H9 (cell line): ENCODE results near the gene RILP. TPM values are rescaled to one million over a fixed set of nuclear protein-coding genes. Genes with fewer than 3 reads are reported as not detected.

Experiments used
- DNase-seq: peaks from one replicate; pipeline ENCODE4 v3.0.0-alpha.2; 2017
- H2AFZ ChIP-seq: one replicate; pipeline ENCODE4 v1.6.1; 2013; ENCODE audit warnings: mild to moderate bottlenecking, low read length, control low read depth, moderate library complexity
- H2AK5ac ChIP-seq: 2 replicates; pipeline ENCODE4 v1.6.1; 2013; ENCODE audit warnings: low read length, control low read depth, mixed read lengths; ENCODE audit not compliant: insufficient read length
- H2BK120ac ChIP-seq: one replicate; pipeline ENCODE4 v1.6.1; 2013; ENCODE audit warnings: low read depth, mild to moderate bottlenecking, low read length, control low read depth, inconsistent platforms; ENCODE audit not compliant: poor library complexity, severe bottlenecking
- H2BK12ac ChIP-seq: 2 replicates; pipeline ENCODE4 v1.6.1; 2013; ENCODE audit warnings: low read length, control low read depth, mixed read lengths, low read depth; ENCODE audit not compliant: insufficient read length
- H2BK15ac ChIP-seq: 2 replicates; pipeline ENCODE4 v1.6.1; 2013; ENCODE audit warnings: low read depth, low read length, control low read depth
- H2BK20ac ChIP-seq: one replicate; pipeline ENCODE4 v1.6.1; 2013; ENCODE audit warnings: low read depth, mild to moderate bottlenecking, low read length, control low read depth, inconsistent platforms; ENCODE audit not compliant: poor library complexity, severe bottlenecking
- H2BK5ac ChIP-seq: 2 replicates; pipeline ENCODE4 v1.6.1; 2013; ENCODE audit warnings: low read length, control low read depth, mixed read lengths; ENCODE audit not compliant: insufficient read length
- H3K14ac ChIP-seq: 2 replicates; pipeline ENCODE4 v1.6.1; 2013; ENCODE audit warnings: low read length, control low read depth; ENCODE audit not compliant: insufficient read depth
- H3K18ac ChIP-seq: 2 replicates; pipeline ENCODE4 v1.6.1; 2013; ENCODE audit warnings: low read depth, mild to moderate bottlenecking, mixed read lengths, low read length, control low read depth; ENCODE audit not compliant: insufficient read length
- H3K23ac ChIP-seq: 2 replicates; pipeline ENCODE4 v1.6.1; 2013; ENCODE audit warnings: low read length, control low read depth, mixed read lengths, low read depth; ENCODE audit not compliant: insufficient read length
- H3K23me2 ChIP-seq: 2 replicates; pipeline ENCODE4 v1.6.1; 2013; ENCODE audit warnings: low read depth, mild to moderate bottlenecking, mixed read lengths, low read length, control low read depth; ENCODE audit not compliant: insufficient read length, poor library complexity, severe bottlenecking
- H3K27ac ChIP-seq: 2 replicates; pipeline ENCODE4 v1.5.1; 2013; ENCODE audit warnings: low read length, control low read depth, mixed read lengths, low read depth; ENCODE audit not compliant: insufficient read length
- H3K27me3 ChIP-seq: 2 replicates; pipeline ENCODE4 v1.6.1; 2013; ENCODE audit warnings: low read length, control low read depth, inconsistent platforms; ENCODE audit not compliant: insufficient read depth
- H3K4ac ChIP-seq: 2 replicates; pipeline ENCODE4 v1.6.1; 2013; ENCODE audit warnings: low read depth, mild to moderate bottlenecking, control low read depth, inconsistent platforms, low read length, moderate library complexity
- H3K4me1 ChIP-seq: 2 replicates; pipeline ENCODE4 v1.6.1; 2013; ENCODE audit warnings: low read length, control low read depth, inconsistent platforms; ENCODE audit not compliant: insufficient read depth
- H3K4me2 ChIP-seq: 2 replicates; pipeline ENCODE4 v1.6.1; 2013; ENCODE audit warnings: low read length, control low read depth, mixed read lengths; ENCODE audit not compliant: insufficient read length, insufficient read depth
- H3K56ac ChIP-seq: 2 replicates; pipeline ENCODE4 v1.6.1; 2013; ENCODE audit warnings: low read depth, mild to moderate bottlenecking, mixed read lengths, low read length, control low read depth; ENCODE audit not compliant: insufficient read length
- H3K79me1 ChIP-seq: 2 replicates; pipeline ENCODE4 v1.6.1; 2013; ENCODE audit warnings: low read depth, mild to moderate bottlenecking, moderate library complexity, low read length, control low read depth, inconsistent platforms; ENCODE audit not compliant: insufficient read depth, poor library complexity, severe bottlenecking
- H3K79me2 ChIP-seq: 2 replicates; pipeline ENCODE4 v1.6.1; 2013; ENCODE audit warnings: low read length, control low read depth, inconsistent platforms; ENCODE audit not compliant: insufficient read depth
- H3K9ac ChIP-seq: 2 replicates; pipeline ENCODE4 v1.6.1; 2013; ENCODE audit warnings: low read length, control low read depth, mixed read lengths; ENCODE audit not compliant: insufficient read length; ENCODE audit errors: extremely low read depth
- H3K9me3 ChIP-seq: one replicate; pipeline ENCODE4 v1.6.1; 2013; ENCODE audit warnings: low read depth, low read length, inconsistent platforms; ENCODE audit not compliant: control insufficient read depth
- H3T11ph ChIP-seq: one replicate; pipeline ENCODE4 v1.6.1; 2013; ENCODE audit warnings: mild to moderate bottlenecking, low read length, control low read depth, inconsistent platforms
- H4K20me1 ChIP-seq: one replicate; pipeline ENCODE4 v1.6.1; 2013; ENCODE audit not compliant: control insufficient read depth, insufficient read length, insufficient read depth
- H4K5ac ChIP-seq: 2 replicates; pipeline ENCODE4 v1.6.1; 2013; ENCODE audit warnings: low read depth, mild to moderate bottlenecking, mixed read lengths, low read length, control low read depth; ENCODE audit not compliant: insufficient read length
- H4K8ac ChIP-seq: replicated peaks from 2 replicates; pipeline ENCODE4 v1.6.1; 2013; ENCODE audit warnings: low read length, control low read depth, mixed read lengths, low read depth; ENCODE audit not compliant: insufficient read length
- H4K91ac ChIP-seq: 2 replicates; pipeline ENCODE4 v1.6.1; 2013; ENCODE audit warnings: low read depth, mild to moderate bottlenecking, moderate library complexity, mixed read lengths, low read length, control low read depth; ENCODE audit not compliant: insufficient read length
- H3K27ac Mint-ChIP-seq, 3 experiments: 2 replicates in 2 of 3; 3 replicates in 1 of 3; pipeline ENCODE4 v1.8.0; 2020 to 2021; ENCODE audit warnings: mixed read lengths in 3 of 3, mild to moderate bottlenecking in 1 of 3, moderate library complexity in 1 of 3
- H3K27me3 Mint-ChIP-seq: 2 replicates; pipeline ENCODE4 v1.8.0; 2021; ENCODE audit warnings: low read depth, mild to moderate bottlenecking, moderate library complexity, mixed read lengths
- H3K36me3 Mint-ChIP-seq, 3 experiments: 2 replicates in 2 of 3; 3 replicates in 1 of 3; pipeline ENCODE4 v1.8.0; 2020 to 2021; ENCODE audit warnings: low read depth in 3 of 3, mixed read lengths in 3 of 3; ENCODE audit not compliant: insufficient read depth in 1 of 3
- H3K4me1 Mint-ChIP-seq, 2 experiments: 2 replicates each; pipeline ENCODE4 v1.8.0; 2020; ENCODE audit warnings: mixed read lengths in 2 of 2
- H3K4me3 Mint-ChIP-seq, 2 experiments: 2 replicates in 1 of 2; 3 replicates in 1 of 2; pipeline ENCODE4 v1.8.0; 2020 to 2021; ENCODE audit warnings: mild to moderate bottlenecking in 2 of 2, mixed read lengths in 2 of 2, moderate library complexity in 1 of 2
- H3K9me3 Mint-ChIP-seq, 2 experiments: 2 replicates in 1 of 2; 3 replicates in 1 of 2; pipeline ENCODE4 v1.8.0; 2020; ENCODE audit warnings: mild to moderate bottlenecking in 2 of 2, mixed read lengths in 2 of 2, moderate library complexity in 1 of 2
- CTCF ChIP-seq: fragments of 200-600 bp; sonication (generic); conservative IDR thresholded peaks from 3 replicates; pipeline ENCODE4 v1.8.0; 2021; ENCODE audit warnings: antibody characterized with exemption, mild to moderate bottlenecking
- WGBS: extraction: QIAGEN DNeasy Blood & Tissue Kit; methylation state at CpG from one replicate; pipeline ENCODE4 v1.1.7; 2013; ENCODE audit warnings: missing lambda C conversion rate, low lambda C conversion rate, mixed read lengths; ENCODE audit not compliant: insufficient read length; ENCODE audit errors: extremely low coverage; 5-methylcytosine and 5-hydroxymethylcytosine counted together
- total RNA-seq: library from RNA; stranded (reverse); gene quantifications from 2 replicates; pipeline ENCODE4 v1.2.1, GENCODE V29; 2021

The RILP gene
- total RNA-seq, 1 experiment from 2014 or later = 5.4 TPM

GRCh38 chr17:1624650-1625049 lies 25.0 kb downstream of the RILP start:
- Histone ChIP-seq H3K4me2 (no peak overlapping the region), H2BK5ac (no peak overlapping the region), H2BK120ac (no peak overlapping the region), H4K20me1 (no peaks in the 10 kb centered on the region), H2AFZ (no peak overlapping the region), H2BK12ac (no peak overlapping the region), H2BK15ac (no peak overlapping the region), H3K14ac (no peak overlapping the region; the same call in 1 of the 2 replicates), H3K18ac (no peak overlapping the region), H3K56ac (no peak overlapping the region), H3K79me1 (no peaks in the 10 kb centered on the region), H3T11ph (no peak overlapping the region), H3K79me2 (no peaks in the 10 kb centered on the region; the same call in 1 of the 2 replicates), H4K91ac (no peak overlapping the region), H4K8ac (no peak overlapping the region), H3K27me3 (no peaks in the 10 kb centered on the region), H3K23me2 (peaks cover 14% of the 10 kb centered on the region), H4K5ac (no peak overlapping the region), H3K4ac (no peak overlapping the region), H3K27ac (no peak overlapping the region), H3K9ac (no peak overlapping the region), H2BK20ac (no peak overlapping the region), H3K9me3 (no peaks in the 10 kb centered on the region), H3K23ac (no peak overlapping the region), H3K4me1 (no peaks in the 10 kb centered on the region; the same call in 1 of the 2 replicates), H2AK5ac (no peak overlapping the region)
- Mint-ChIP-seq H3K27ac (no peak overlapping the region; a peak in 2 of 7 replicates), H3K4me3 (no peak overlapping the region), H3K36me3 (peaks cover 0 to 5% (median 3%) of the 10 kb centered on the region in 3 experiments; a peak in 5 of 7 replicates), H3K4me1 (peaks cover 26 to 28% of the 10 kb centered on the region in 2 experiments), H3K27me3 (no peaks in the 10 kb centered on the region; the same call in 1 of the 2 replicates), H3K9me3 (no peaks in the 10 kb centered on the region)
- TF ChIP-seq CTCF = no peak
- DNase-seq = no peak
- WGBS = no CpG with 5 or more reads among the region's 12 CpGs
